H1 (cell line): ENCODE measurements around the gene CRABP2. TPM values are rescaled to one million over a fixed set of nuclear protein-coding genes. Genes with fewer than 3 reads are reported as not detected.

Experiments used
- ASH2L ChIP-seq: fragments of 200-600, 300-600 bp; sonication (generic); IDR thresholded peaks from one replicate; pipeline ENCODE4 v1.7.1; 2017; ENCODE audit warnings: low read length
- BCL11A ChIP-seq, 2 experiments: IDR thresholded peaks; one replicate each; pipeline ENCODE4 v1.6.1; 2011; ENCODE audit warnings: low read depth in 2 of 2, low read length in 2 of 2, mild to moderate bottlenecking in 2 of 2
- CHD2 ChIP-seq: IDR thresholded peaks from 2 replicates; pipeline ENCODE4 v1.6.1; 2012; ENCODE audit warnings: low read length, improper control_type of control experiment
- CREB1 ChIP-seq: IDR thresholded peaks from 2 replicates; pipeline ENCODE4 v1.6.1; 2012; ENCODE audit warnings: inconsistent platforms
- KDM4A ChIP-seq: IDR thresholded peaks from one replicate; pipeline ENCODE4 v1.7.1; 2012; ENCODE audit warnings: low read depth, mild to moderate bottlenecking, moderate library complexity, low read length, inconsistent platforms; ENCODE audit not compliant: severe bottlenecking
- TCF12 ChIP-seq: IDR thresholded peaks from 2 replicates; pipeline ENCODE4 v1.6.1; 2011; ENCODE audit warnings: low read depth, mild to moderate bottlenecking, low read length
- ZNF274 ChIP-seq: IDR thresholded peaks from 2 replicates; pipeline ENCODE4 v1.7.0; 2012; ENCODE audit warnings: low read length, borderline replicate concordance; ENCODE audit errors: extremely low read depth
- polyA plus RNA-seq, 7 experiments: library from polyadenylated mRNA; depleted of rRNA in 3 of 7; stranded (reverse) in 5 of 7; unstranded in 2 of 7; fragments of >200 nt in 5 of 7; fragments of 200-250 nt in 2 of 7; gene quantifications; 1 replicate in 5 of 7; 2 replicates in 1 of 7; 4 replicates in 1 of 7; pipeline versions ENCODE4 v1.2.1 to v1.2.3, GENCODE V29; 2011 to 2013; ENCODE audit warnings: missing spikeins in 2 of 7, mixed read lengths in 2 of 7
- total RNA-seq: library from RNA; stranded (reverse); fragmentation: NEBNext Ultra II Directional; extraction: Animal tissue kit (Norgen Biotek cat#: 25700); gene quantifications from 2 replicates; pipeline ENCODE4 v1.2.1, GENCODE V29; 2021

Gene CRABP2
- total and polyA plus RNA-seq, 2 of the 8 experiments (the other 6 are each of a cell fraction or from before 2014, with no cell fraction given): 69.2 to 119 TPM

DNA sequence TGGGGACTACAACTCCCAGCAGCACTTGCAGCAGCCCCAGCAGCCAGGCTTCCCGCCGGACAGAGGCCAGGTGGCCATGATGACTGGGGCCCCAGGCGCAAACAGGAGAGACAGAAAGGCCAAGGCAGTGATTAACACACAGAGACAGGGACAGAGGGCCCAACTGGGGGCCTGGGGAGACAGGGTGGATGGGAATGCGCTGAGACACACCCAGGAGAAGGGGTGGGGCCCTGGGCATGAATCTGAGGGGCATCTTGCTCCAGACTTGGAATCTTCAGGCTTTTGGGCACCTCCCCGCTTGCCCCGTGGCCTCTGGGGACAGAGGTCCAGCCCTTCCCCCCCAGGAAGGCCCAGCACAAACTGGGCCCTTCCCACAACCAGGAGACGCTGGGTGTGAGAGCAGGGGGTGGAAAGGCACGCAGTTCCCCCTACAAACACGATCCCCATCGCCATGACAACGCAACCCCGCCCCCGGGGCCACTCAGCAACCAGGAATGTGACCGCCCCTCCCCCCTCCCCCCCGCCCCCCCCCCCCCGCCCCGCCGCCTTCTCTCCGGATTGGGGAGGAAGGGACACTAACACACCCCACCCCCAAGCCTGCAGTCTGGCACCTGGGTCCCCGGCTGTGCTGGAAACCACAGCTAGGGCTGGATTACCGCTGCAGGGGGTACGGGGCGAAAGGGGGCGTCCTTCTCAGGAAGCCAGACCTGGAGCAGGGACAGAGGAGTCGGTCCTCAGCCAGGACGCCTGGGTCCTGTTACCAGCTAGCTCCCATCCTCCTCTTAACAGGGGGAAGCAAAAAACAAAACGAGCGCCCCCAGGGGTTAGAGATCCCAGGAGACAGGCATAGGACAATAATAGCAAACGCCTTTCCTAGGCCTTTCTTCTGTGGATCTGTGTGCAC is 41.6 kb upstream of the CRABP2 start (continued):
- TF ChIP-seq ASH2L (peak; percentile 41), BCL11A (IDR thresholded peaks at IDR 0.05; ENCODE audit: low read depth in 2 of 2, low read length in 2 of 2) (no peak), ZNF274 (no peak), CREB1 (no peak; the same call in 1 of the 2 replicates), CHD2 (peak; percentile 47; the same call in 1 of the 2 replicates), KDM4A (no peak), TCF12 (peak; percentile 97)
